GM18505 (cell line): ENCODE data around the gene EIF3B.
"Not testable (repeated sequence)": the region's sequence is repeated elsewhere in the genome, so short reads cannot be mapped to it uniquely, and the experiment has no call there.

Source experiments
- ATAC-seq: cut with Tn5 transposase; IDR thresholded peaks from one replicate; pipeline ENCODE4 v1.9.1; 2021; ENCODE audit not compliant: unreplicated experiment
- POLR2A ChIP-seq: IDR thresholded peaks from 4 replicates; pipeline ENCODE4 v1.6.1; 2011; ENCODE audit warnings: borderline replicate concordance; ENCODE audit not compliant: insufficient read depth, insufficient read length; ENCODE audit errors: extremely low read depth

Gene EIF3B

DNA sequence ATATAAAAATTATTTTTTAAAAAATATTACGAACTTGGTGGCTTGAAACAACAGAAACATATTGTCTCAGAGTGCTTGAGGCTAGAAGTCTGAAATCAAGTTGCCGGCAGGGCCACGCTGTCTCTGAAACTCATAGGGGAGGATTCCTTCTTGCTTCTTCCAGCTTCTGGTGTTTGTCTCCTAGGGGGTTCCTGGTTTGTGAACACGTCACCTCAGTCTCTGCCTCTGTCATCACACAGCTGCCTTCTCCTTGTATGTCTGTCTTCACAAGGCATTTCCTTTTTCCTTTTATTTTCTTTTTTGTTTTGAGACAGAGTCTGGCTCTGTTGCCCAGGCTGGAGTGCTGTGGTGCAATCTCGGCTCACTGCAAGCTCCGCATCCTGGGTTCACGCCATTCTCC, 27.7 kb upstream of the EIF3B start:
- no peak for TF ChIP-seq POLR2A
- no peak for ATAC-seq

DNA sequence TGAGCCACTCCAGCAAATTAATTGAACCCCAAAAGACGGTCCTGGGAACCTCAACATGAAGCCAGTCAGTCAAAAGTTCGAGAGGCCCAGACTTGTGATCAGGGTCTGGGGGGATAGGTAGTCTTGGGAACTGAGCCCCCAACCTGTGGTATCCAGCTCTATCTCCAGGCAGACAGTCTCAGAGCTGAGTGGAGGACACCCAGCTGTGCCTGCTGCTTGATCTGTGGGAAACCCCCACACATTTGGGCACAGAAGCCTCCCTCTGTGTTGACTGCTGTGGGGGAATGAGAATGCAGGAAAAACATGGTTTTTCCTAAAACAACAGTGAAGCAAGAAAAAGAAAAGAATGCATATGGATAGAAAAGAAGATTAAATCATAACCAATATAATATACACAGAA, 24.1 kb upstream of the EIF3B start:
- TF ChIP-seq POLR2A, result no peak
- ATAC-seq, result no peak

- no peak for TF ChIP-seq POLR2A
- no peak for ATAC-seq
These were observed 22.9 kb upstream of the EIF3B start for GRCh38 chr7:2331707-2332106.

DNA sequence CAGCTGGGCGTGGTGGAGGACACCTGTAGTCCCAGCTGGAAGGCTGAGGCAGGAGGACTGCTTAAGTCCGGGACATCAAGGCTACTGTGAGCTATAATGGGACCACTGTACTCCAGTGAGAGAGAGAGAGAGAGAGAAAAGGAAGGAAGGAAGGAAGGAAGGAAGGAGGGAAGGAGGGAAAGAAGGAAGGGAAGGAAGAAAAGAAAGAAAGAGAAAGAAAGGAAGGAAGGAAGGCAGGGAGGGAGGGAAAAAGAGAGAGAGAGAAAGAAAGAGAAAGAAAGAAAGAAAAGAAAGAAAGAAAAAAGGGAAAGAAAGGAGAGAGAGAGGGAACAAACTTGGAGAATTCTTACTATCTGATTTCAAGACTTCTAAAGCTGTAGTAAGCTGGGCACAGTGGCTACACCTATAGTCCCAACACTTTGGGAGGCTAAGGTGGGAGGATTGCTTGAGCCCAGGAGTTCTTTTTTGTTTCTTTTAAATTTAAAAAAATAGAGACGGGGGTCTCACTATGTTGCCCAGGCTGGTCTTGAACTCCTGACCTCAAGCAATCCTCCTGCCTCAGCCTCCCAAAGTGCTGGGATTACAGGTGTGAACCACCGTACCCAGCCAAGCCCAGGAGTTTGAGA, 21.9 kb upstream of the EIF3B start:
- not testable (repeated sequence) for ATAC-seq

- TF ChIP-seq POLR2A, result no peak
- no peak for ATAC-seq
These were observed 17.9 kb upstream of the EIF3B start for GRCh38 chr7:2336626-2337299.

DNA sequence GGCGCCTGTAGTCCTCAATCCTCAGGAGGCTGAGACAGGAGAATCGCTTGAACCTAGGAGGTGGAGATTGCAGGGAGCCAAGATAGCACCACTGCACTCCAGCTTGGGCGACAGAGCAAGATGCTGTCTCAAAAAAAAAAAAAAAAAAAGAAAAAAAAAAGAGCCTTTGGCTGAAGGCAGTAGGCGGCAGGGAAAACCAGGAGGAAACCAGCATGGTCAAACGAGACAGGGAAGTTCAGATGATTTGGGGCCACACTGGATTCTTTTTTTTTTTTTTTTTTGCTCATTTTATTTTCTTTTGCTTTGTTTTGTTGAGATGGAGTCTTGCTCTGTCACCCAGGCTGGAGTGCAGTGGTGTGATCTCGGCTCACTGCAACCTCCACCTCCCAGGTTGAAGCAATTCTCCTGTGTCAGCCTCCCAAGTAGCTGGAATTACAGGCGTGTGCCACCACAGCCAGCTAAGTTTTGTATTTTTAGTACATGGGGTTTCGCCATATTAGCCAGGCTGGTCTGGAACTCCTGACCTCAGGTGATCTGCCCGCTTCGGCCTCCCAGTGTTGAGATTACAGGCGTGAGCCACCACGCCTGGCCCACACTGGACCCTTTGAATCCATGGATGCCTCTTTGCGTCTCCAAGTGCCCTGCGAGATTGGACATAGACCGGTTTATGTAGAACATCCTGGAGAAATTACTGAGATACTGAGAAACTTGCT, 7.1 kb upstream of the EIF3B start:
- not testable (repeated sequence) for ATAC-seq

GRCh38 chr7:2350055-2350454, 4.6 kb upstream of the EIF3B start:
- TF ChIP-seq POLR2A, result no peak

DNA sequence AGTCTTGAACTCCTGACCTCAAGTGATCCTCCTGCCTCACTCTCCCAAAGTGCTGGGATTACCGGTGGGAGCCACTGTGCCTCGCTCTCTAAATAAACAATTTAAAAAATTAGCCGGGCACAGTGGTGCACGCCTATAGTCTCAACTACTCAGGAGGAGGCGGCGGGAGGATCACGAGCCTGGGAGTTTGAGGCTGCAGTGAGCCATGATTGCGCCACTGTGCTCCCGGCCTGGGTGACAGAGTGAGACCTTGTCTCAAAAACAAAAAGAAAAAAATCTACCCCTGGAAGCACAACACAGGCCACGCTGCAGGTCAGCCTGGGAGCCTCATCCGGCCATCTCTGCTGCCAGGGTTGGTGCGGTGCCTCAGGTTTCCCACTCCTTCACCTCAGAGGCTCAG, 3.8 kb upstream of the EIF3B start:
- no peak for TF ChIP-seq POLR2A
- ATAC-seq, result no peak

More at GRCh38 chr7:2350055-2350454, 4.6 kb upstream of the EIF3B start:
- ATAC-seq, result no peak

DNA sequence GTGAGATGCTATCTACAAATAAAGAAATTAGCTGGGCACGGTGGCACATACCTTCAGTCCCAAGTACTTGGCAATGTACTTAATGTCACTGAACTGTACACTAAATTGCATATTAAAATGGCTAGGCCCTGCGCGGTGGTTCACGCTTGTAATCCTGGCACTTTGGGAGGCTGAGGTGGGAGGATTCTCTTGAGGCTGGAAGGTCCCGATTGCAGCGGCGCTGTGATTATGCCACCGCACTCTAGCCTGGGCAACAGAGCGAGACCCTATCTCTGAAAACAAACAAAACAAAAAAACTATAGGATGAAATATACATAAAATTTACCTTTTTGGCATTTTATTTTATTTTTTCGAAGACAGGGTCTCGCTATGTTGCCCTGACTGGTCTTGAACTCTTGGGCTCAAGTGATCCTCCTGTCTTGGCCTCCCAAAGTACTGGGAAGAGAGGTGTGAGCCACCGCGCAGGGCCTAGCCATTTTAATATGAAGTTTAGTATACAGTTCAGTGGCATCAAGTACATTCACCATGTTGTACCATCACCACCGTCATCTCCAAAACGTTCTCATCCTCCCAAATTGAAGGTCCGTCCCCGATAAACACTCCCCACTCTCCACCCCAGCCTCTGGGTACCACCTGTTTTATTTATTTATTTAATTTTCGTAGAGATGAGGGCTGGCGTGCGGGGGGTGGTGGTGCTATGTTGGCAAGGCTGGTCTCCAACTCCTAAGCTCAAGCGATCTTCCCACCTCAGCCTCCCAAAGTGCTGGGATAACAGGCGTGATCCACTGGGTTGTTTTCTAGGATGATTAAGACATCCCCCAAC, 1.3 kb upstream of the EIF3B start:
- TF ChIP-seq POLR2A, result no peak
- ATAC-seq, result no peak

DNA sequence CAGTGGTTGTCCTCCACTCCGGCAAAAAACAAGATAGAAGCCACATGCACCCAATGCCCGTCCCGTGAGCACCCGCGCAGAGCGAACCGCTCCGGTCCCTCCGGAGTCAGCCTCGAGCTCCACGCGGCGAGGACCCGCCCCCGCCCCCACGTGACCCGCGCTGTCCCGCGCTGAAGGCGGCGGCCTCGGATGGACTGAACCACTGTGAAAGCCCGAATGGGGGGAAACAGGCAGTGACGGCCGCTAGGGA, 766 bp upstream of the EIF3B start:
- peak; percentile 84 for TF ChIP-seq POLR2A
- ATAC-seq, result peak; percentile 47

DNA sequence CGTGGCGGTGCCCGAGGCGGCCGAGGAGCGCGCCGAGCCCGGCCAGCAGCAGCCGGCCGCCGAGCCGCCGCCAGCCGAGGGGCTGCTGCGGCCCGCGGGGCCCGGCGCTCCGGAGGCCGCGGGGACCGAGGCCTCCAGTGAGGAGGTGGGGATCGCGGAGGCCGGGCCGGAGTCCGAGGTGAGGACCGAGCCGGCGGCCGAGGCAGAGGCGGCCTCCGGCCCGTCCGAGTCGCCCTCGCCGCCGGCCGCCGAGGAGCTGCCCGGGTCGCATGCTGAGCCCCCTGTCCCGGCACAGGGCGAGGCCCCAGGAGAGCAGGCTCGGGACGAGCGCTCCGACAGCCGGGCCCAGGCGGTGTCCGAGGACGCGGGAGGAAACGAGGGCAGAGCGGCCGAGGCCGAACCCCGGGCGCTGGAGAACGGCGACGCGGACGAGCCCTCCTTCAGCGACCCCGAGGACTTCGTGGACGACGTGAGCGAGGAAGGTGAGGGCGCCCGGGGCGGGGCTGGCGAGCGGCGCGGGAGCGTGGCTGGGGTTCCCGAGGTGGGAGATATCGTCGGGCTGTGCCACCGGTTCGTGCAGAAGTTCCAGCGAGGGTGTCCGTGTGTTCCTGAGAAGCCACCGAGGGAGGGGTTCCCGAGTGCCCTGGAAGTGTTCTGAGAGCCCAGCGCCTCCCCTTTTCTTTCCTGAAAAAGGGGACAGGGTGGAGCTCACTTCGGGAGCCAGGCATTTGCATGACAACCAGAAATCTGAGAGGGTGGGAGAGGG, 495 bp downstream of the EIF3B start:
- TF ChIP-seq POLR2A, result no peak
- peak; percentile 22 for ATAC-seq

DNA sequence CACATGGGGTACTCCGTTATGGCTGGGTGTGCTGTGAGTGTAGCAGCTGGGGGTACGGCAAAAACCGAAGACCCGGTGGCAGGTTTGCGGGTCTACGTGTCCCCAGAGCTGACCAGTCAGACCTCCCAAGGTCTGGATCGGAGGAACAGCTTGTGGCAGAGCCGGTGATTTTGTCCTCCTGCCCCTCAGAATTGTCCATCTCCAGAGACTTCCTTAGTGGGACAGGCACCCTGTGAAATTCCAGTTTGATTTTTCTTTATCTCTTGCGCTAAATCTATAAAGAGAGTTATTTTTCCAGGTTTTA, 1.0 kb downstream of the EIF3B start:
- TF ChIP-seq POLR2A, result no peak
- ATAC-seq, result no peak

GRCh38 chr7:2357165-2357564, 2.5 kb downstream of the EIF3B start:
- TF ChIP-seq POLR2A, result no peak
- ATAC-seq, result no peak

DNA sequence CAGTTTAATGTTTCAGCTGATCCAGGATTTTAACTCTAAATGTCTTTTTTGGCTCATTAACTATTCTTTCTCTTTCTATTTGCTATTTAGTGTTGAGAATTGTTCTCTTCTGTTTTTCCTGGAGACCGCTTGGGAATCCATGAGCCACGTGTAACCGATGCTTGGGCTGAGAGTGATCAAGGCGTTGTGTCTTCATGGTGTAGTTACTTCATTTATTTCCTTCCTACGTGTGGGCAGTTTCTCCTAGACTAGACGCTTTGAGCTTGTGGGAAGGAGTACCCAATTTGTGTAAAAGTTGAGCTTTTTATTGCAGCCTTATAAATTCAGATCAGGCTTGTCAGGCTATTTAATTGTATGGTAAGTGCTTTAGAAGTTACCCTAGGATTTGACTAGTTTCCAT, 2.9 kb downstream of the EIF3B start:
- no peak for TF ChIP-seq POLR2A
- no peak for ATAC-seq

DNA sequence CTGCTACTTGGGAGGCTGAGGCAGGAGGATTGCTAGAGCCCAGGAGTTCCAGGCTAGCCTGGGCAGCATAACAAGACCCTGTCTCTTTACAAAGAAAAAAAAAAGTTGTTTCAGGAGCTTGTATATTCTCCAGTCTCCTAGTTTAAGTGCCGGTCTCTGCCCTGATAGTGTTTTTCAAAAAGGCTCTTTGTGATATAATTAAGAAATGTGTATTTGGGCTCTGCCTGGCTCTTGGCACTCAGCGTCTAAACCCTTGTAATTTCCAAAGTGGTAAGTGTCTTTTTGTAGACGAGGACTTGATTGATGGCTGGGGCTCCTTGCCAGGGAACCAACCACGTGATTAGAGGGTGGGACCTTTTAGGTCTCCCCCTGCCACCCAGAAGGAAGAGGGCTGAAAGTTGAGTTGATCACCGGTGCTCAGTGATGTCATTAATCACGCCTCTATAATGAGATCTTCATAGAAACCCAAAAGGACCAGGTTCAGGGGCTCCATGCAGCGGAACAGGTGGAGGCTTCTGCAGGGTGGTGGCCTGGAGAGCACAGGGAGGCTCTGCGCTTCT, 4.4 kb downstream of the EIF3B start:
- TF ChIP-seq POLR2A, result no peak
- ATAC-seq, result no peak
